ENCODE measurements around the gene OSBPL2. TPM values are rescaled to one million over a fixed set of nuclear protein-coding genes. Genes with fewer than 3 reads are reported as not detected.

Gene OSBPL2
- total RNA-seq, 1 donor from 2014 or later: 26.6 TPM

DNA sequence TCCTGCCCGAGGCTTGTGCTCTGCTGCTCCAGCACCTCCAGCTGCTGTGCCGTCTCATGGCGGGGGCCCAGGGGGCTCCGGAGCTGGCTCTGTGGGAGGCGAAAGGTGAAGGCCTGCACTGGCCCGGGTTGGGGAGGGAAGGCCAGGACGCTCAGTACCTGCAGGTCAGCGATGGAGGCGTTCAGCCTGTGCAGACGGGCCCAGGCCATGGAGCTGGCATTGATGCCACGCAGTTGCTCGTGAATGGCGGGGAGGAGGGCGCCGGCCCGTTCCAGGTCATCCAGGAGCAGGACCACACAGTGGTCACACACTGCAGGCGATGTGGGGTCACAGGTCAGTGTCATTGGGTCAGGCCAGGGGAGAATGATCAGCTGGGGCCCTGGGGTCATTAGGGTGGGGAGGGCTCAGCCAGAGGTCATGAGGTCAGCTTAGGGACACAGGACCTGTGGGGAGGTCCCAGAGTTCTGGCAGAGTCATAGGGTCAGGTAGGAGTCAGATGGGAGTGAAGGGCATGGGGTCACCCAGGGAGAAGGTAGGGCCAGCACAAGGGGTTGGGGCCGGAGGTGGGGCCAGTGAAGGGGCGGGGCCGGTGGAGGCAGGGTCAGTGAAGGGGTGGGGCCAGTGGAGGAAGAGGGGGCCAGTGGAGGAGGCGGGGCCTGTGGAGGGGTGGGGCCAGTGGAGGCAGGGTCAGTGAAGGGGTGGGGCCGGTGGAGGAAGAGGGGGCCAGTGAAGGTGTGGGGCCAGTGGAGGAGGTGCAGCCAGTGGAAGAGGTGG is 82.4 kb downstream of the OSBPL2 start:
- Histone ChIP-seq H3K4me3 (ENCODE audit: low read length in 3 of 3) (no peak overlapping the region), H3K9ac (ENCODE audit: low read depth in 1 of 3, low read length in 3 of 3) (no peak overlapping the region), H3K27me3 (ENCODE audit: control insufficient read depth in 3 of 3, insufficient read depth in 3 of 3, low read length in 3 of 3) (no peaks in the 10 kb centered on the region), H3K4me1 (ENCODE audit: control insufficient read depth in 3 of 3, insufficient read depth in 3 of 3, low read length in 3 of 3) (no peaks in the 10 kb centered on the region), H3K36me3 (ENCODE audit: control insufficient read depth in 3 of 3, insufficient read depth in 3 of 3, low read length in 3 of 3) (peaks cover 13 to 20% (median 15%) of the 10 kb centered on the region in 3 donors), H3K9me3 (ENCODE audit: control insufficient read depth in 3 of 3, low read length in 3 of 3) (no peaks in the 10 kb centered on the region), H3K27ac (ENCODE audit: low read depth, low read length) (no peak overlapping the region)

DNA sequence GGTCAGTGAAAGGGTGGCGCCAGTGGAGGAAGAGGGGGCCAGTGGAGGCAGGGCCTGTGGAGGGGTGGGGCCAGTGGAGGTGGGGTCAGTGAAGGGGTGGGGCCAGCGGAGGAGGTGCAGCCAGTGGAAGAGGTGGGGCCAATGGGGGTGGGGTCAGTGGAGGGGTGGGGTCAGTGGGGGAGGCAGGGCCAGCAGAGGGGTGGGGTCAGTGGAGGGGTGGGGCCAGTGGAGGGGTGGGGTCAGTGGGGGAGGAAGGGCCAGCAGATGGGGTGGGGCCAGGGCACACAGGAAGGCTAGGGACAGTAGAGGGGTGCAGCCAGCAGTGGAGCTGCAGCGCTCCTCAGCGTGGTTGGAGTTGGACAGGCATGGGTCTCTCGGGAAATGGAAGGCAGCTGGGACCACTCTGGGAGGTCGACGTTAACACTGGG is 83.2 kb downstream of the OSBPL2 start:
- Histone ChIP-seq H3K36me3 (ENCODE audit: control insufficient read depth in 3 of 3, insufficient read depth in 3 of 3, low read length in 3 of 3) (peaks cover 8 to 17% (median 11%) of the 10 kb centered on the region in 3 donors), H3K9me3 (ENCODE audit: control insufficient read depth in 3 of 3, low read length in 3 of 3) (no peaks in the 10 kb centered on the region), H3K4me3 (ENCODE audit: low read length in 3 of 3) (no peak overlapping the region), H3K27me3 (ENCODE audit: control insufficient read depth in 3 of 3, insufficient read depth in 3 of 3, low read length in 3 of 3) (no peaks in the 10 kb centered on the region), H3K4me1 (ENCODE audit: control insufficient read depth in 3 of 3, insufficient read depth in 3 of 3, low read length in 3 of 3) (no peaks in the 10 kb centered on the region), H3K9ac (ENCODE audit: low read depth in 1 of 3, low read length in 3 of 3) (no peak overlapping the region), H3K27ac (ENCODE audit: low read depth, low read length) (no peak overlapping the region)

DNA sequence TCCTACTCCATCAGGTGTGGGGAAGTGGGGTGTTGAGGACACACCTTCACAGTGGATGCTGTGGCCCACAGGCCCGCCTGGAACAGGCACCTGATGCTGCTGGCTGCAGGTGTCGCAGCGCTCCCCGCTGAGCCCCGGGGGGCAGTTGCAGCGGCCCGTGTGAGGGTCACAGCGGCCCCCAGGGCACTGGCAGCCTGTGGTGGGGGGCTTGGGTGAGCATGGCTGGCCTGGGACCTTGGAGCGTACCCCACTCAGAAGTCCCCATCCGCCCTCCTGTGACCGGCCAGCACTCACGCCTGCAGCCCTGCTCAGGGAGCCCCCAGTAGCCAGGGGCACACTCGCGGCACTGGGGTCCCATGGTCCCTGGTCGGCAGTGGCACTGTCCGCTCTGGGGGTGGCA is 83.7 kb downstream of the OSBPL2 start:
- Histone ChIP-seq H3K36me3 (ENCODE audit: control insufficient read depth in 3 of 3, insufficient read depth in 3 of 3, low read length in 3 of 3) (peaks cover 3 to 14% (median 11%) of the 10 kb centered on the region in 3 donors), H3K9me3 (ENCODE audit: control insufficient read depth in 3 of 3, low read length in 3 of 3) (no peaks in the 10 kb centered on the region), H3K27me3 (ENCODE audit: control insufficient read depth in 3 of 3, insufficient read depth in 3 of 3, low read length in 3 of 3) (no peaks in the 10 kb centered on the region), H3K9ac (ENCODE audit: low read depth in 1 of 3, low read length in 3 of 3) (no peak overlapping the region), H3K4me3 (ENCODE audit: low read length in 3 of 3) (no peak overlapping the region), H3K4me1 (ENCODE audit: control insufficient read depth in 3 of 3, insufficient read depth in 3 of 3, low read length in 3 of 3) (no peaks in the 10 kb centered on the region), H3K27ac (ENCODE audit: low read depth, low read length) (no peak overlapping the region)

DNA sequence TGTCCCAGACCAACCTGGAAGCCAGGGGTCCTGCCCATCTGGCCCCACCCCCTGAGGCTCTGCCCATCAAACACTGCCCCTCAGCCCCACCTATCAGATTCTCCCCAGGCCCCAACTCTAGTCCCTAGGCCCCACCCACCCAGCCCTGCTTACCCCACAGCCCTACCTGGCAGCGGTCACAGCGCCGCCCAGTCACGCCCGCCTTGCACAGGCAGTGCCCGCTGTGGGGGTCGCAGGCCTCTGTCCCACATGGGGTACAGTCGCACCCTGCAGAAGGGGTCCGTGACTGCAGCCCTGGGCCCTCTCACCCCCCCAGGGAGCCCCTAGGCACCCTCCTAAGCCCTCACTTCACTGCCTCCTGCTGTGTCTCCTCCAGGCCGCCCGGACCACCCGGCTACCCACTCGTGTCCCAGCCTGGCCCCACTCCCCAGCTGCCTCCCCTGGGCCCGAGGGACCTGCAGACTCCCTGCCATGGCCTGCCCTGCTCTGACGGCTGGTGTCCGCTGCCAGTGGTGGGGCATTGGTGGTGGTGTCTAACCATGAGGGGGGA is 84.2 kb downstream of the OSBPL2 start:
- no peaks in the 10 kb centered on the region for H3K9me3 ChIP-seq (ENCODE audit: control insufficient read depth in 3 of 3, low read length in 3 of 3)
- no peak overlapping the region for H3K4me3 ChIP-seq (ENCODE audit: low read length in 3 of 3)
- no peaks in the 10 kb centered on the region for H3K27me3 ChIP-seq (ENCODE audit: control insufficient read depth in 3 of 3, insufficient read depth in 3 of 3, low read length in 3 of 3)
- H3K4me1 ChIP-seq (ENCODE audit: control insufficient read depth in 3 of 3, insufficient read depth in 3 of 3, low read length in 3 of 3): no peaks in the 10 kb centered on the region
- no peak overlapping the region for H3K9ac ChIP-seq (ENCODE audit: low read depth in 1 of 3, low read length in 3 of 3)
- no peak overlapping the region for H3K27ac ChIP-seq (ENCODE audit: low read depth, low read length)
- peaks cover 5 to 13% (median 6%) of the 10 kb centered on the region in 3 donors for H3K36me3 ChIP-seq (ENCODE audit: control insufficient read depth in 3 of 3, insufficient read depth in 3 of 3, low read length in 3 of 3)

DNA sequence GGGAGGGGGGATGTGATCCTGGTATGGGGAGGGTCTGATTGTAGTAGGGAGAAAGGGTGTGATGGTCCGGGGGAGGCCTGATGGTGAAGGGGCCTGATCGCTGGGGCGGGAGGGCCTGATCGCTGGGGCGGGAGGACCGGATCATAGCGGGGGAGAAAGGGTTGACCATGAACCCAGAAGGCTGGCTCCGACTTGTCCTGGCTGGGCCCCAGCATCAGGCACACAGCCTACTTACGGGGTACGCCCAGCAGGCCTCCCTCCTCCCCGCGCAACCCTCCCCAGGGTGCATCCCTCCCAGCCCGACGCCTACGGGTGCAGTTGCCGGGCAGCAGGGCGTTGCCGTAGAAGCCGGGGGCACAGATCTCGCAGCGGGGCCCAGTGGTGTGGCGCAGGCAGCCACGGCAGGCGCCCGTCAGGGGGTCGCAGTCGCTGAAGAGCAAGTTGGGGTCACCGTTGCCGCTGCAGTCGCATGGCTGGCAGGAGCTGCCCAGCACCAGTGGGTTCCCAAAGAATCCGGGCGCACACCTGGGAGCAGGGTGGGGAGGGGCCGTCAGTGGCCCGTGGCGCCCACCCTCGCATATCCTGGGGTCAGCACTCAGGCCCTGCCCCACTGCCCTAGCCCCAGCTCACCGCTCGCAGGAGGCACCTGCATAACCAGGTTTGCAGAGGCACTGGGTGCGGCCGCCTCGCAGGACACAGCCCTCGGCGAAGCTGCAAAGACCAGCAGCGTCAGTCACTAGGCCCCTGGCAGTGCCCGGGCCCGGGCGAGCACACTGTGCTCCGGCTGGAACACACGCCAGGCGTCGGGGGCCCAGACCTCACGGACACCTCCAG is 85.0 kb downstream of the OSBPL2 start:
- Histone ChIP-seq H3K36me3 (ENCODE audit: control insufficient read depth in 3 of 3, insufficient read depth in 3 of 3, low read length in 3 of 3) (peaks cover 5 to 13% (median 11%) of the 10 kb centered on the region in 3 donors), H3K9ac (ENCODE audit: low read depth in 1 of 3, low read length in 3 of 3) (no peak overlapping the region)

DNA sequence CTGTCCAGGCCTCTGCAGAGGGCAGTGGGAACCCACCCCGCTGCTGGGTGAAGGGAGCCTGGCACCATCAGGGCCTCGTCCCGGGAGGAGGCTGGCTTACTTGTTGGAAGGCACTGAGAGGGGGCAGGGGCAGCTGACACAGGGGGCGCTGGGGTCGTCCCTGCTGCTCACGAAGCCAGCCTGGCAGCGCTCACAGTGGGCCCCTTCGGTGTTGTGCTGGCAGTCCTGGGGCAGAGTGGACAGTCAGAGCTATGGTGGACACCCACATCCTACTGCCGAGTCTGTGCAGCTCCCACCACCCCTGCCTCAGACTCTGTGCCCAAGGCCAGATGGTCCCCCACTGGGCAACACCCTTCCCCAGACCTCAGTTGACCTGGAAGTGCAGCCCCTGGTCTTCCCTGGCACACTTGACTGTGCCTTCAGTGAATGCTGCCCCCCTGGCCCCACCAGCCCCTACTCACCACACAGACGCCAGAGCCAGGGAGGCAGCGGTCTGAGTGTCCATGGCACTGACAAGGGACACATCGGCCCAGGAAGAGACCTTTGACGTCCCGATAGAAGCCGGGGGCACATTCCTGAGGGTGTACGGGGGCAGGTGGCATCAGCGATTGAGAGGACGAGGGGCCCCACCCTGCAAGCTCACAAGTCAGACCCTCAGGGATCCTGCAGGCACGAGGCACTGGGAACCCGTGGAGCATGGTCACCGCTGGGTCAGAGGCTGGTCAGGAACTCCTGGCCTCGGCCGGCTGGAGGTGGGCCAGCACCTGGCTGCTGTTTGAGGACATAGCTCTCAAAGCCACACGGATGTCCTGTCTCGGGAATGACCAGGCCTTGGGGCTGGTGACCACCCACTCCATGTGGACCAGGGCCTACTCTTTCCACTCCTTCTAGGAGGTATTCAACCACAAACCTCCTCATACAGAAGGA is 85.9 kb downstream of the OSBPL2 start:
- Histone ChIP-seq H3K9me3 (ENCODE audit: control insufficient read depth in 3 of 3, low read length in 3 of 3) (no peaks in the 10 kb centered on the region), H3K36me3 (ENCODE audit: control insufficient read depth in 3 of 3, insufficient read depth in 3 of 3, low read length in 3 of 3) (peaks cover 5 to 14% (median 13%) of the 10 kb centered on the region in 3 donors), H3K9ac (ENCODE audit: low read depth in 1 of 3, low read length in 3 of 3) (no peak overlapping the region), H3K4me1 (ENCODE audit: control insufficient read depth in 3 of 3, insufficient read depth in 3 of 3, low read length in 3 of 3) (no peaks in the 10 kb centered on the region), H3K4me3 (ENCODE audit: low read length in 3 of 3) (no peak overlapping the region), H3K27me3 (ENCODE audit: control insufficient read depth in 3 of 3, insufficient read depth in 3 of 3, low read length in 3 of 3) (no peaks in the 10 kb centered on the region), H3K27ac (ENCODE audit: low read depth, low read length) (no peak overlapping the region)

More for the DNA sequence above, 85.0 kb downstream of the OSBPL2 start:
- no peak overlapping the region for H3K27ac ChIP-seq (ENCODE audit: low read depth, low read length)
- no peaks in the 10 kb centered on the region for H3K27me3 ChIP-seq (ENCODE audit: control insufficient read depth in 3 of 3, insufficient read depth in 3 of 3, low read length in 3 of 3)
- H3K9me3 ChIP-seq (ENCODE audit: control insufficient read depth in 3 of 3, low read length in 3 of 3): no peaks in the 10 kb centered on the region
- H3K4me3 ChIP-seq (ENCODE audit: low read length in 3 of 3): no peak overlapping the region
- no peaks in the 10 kb centered on the region for H3K4me1 ChIP-seq (ENCODE audit: control insufficient read depth in 3 of 3, insufficient read depth in 3 of 3, low read length in 3 of 3)

DNA sequence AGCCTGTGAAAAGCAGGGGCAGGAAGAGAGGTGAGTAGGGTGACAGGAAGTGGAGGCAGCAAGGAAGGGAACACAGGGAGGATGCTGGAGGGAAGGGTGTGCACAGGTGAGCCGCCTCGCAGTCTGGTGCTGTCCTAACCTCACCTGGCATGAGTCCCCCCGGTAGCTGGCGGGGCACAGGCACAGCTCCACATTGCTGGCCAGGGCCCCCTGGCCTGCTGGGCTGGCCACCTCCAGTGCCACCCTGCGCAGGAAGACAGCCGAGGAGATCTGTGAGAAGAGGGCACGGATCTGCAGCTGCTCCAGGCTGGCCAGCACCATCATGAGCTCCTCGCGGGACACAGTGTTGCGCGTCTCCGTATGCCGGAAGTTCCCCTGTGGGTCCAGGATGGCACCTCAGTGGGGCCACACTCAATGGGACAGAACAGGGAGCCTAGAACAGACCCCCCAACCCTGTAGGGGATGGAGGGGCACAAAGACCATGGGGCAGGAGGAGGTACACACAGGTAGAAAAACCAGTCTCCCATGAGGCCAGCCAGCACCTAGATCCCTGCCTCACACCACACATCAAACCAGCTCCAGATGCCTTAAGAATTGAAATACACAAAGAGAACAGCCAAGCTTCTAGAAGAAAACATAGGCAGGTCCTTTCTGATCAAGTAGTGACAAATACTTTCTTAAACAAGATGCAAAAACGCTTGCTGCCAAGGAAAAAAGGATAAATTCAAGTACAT is 87.0 kb downstream of the OSBPL2 start:
- Histone ChIP-seq H3K4me3 (ENCODE audit: low read length in 3 of 3) (no peak overlapping the region), H3K9ac (ENCODE audit: low read depth in 1 of 3, low read length in 3 of 3) (no peak overlapping the region), H3K9me3 (ENCODE audit: control insufficient read depth in 3 of 3, low read length in 3 of 3) (no peaks in the 10 kb centered on the region), H3K4me1 (ENCODE audit: control insufficient read depth in 3 of 3, insufficient read depth in 3 of 3, low read length in 3 of 3) (no peaks in the 10 kb centered on the region), H3K27me3 (ENCODE audit: control insufficient read depth in 3 of 3, insufficient read depth in 3 of 3, low read length in 3 of 3) (no peaks in the 10 kb centered on the region), H3K36me3 (ENCODE audit: control insufficient read depth in 3 of 3, insufficient read depth in 3 of 3, low read length in 3 of 3) (peaks cover 7 to 21% (median 13%) of the 10 kb centered on the region in 3 donors), H3K27ac (ENCODE audit: low read depth, low read length) (no peak overlapping the region)

DNA sequence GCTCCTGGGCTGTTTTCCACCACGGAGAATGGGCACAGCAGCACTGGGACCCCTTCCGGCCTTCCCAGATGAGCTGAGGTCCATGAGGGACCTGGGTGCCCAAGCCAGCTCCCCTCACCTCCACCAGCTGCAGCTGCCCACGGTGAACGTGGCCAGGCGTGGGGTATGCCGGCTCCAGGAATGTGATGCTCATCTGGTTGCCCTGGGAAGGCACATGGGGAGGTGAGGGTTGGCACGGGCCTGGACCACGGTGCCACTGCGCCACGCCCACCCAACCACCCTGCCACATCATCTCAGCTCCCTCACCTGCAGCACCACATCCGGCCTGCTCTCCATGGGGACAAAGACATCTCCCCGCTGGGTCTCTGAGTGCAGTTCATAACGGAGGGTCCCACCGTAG is 88.2 kb downstream of the OSBPL2 start:
- Histone ChIP-seq H3K4me3 (ENCODE audit: low read length in 3 of 3) (no peak overlapping the region), H3K27ac (ENCODE audit: low read depth, low read length) (no peak overlapping the region), H3K36me3 (ENCODE audit: control insufficient read depth in 3 of 3, insufficient read depth in 3 of 3, low read length in 3 of 3) (peaks cover 9 to 24% (median 13%) of the 10 kb centered on the region in 3 donors), H3K9ac (ENCODE audit: low read depth in 1 of 3, low read length in 3 of 3) (no peak overlapping the region), H3K27me3 (ENCODE audit: control insufficient read depth in 3 of 3, insufficient read depth in 3 of 3, low read length in 3 of 3) (no peaks in the 10 kb centered on the region), H3K9me3 (ENCODE audit: control insufficient read depth in 3 of 3, low read length in 3 of 3) (no peaks in the 10 kb centered on the region), H3K4me1 (ENCODE audit: control insufficient read depth in 3 of 3, insufficient read depth in 3 of 3, low read length in 3 of 3) (no peaks in the 10 kb centered on the region)

Data from skeletal muscle tissue (tissue), 4 donors.